Sigmoid colon (tissue), 7 donors: ENCODE data around the gene ZBTB7B. TPM values are rescaled to one million over a fixed set of nuclear protein-coding genes. Genes with fewer than 3 reads are reported as not detected.

Experiments used
- DNase-seq: peaks from one replicate; pipeline ENCODE4 v3.0.0-alpha.2; 2019
- H3K27ac ChIP-seq, 4 donors: fragments of 200-600 bp; sonication (generic); one replicate each; pipeline ENCODE4 v1.5.1; 2016 to 2019; ENCODE audit warnings: mild to moderate bottlenecking in 1 of 4
- H3K27me3 ChIP-seq, 3 donors: fragments of 200-600 bp; sonication (generic); one replicate each; pipeline ENCODE4 v1.5.1; 2019; ENCODE audit warnings: mild to moderate bottlenecking in 1 of 3
- H3K36me3 ChIP-seq, 4 donors: fragments of 200-600 bp; sonication (generic); one replicate each; pipeline ENCODE4 v1.5.1; 2016 to 2019
- H3K4me1 ChIP-seq, 4 donors: fragments of 200-600 bp; sonication (generic); one replicate each; pipeline ENCODE4 v1.5.1; 2017 to 2019
- H3K4me3 ChIP-seq, 4 donors: fragments of 200-600 bp; sonication (generic); one replicate each; pipeline ENCODE4 v1.5.1; 2017 to 2019; ENCODE audit warnings: mild to moderate bottlenecking in 2 of 4, moderate library complexity in 1 of 4
- H3K9me3 ChIP-seq, 4 donors: fragments of 200-600 bp in 3 of 4; sonication (generic) in 3 of 4; one replicate each; pipeline versions ENCODE4 v1.5.1 to v1.6.1; 2013 to 2019
- CTCF ChIP-seq, 4 experiments: fragments of 450-650 bp in 3 of 4; fragments of 200-600 bp in 1 of 4; IDR thresholded peaks; one replicate each; pipeline ENCODE4 v1.5.1; 2016 to 2019; ENCODE audit warnings: antibody characterized with exemption in 4 of 4, mild to moderate bottlenecking in 3 of 4, moderate library complexity in 2 of 4
- EP300 ChIP-seq, 4 donors: sonication (generic); formaldehyde crosslinking; IDR thresholded peaks; one replicate each; pipeline ENCODE4 v1.6.1; 2017; ENCODE audit warnings: antibody characterized with exemption in 4 of 4
- POLR2A ChIP-seq, 2 donors: fragments of 450-650 bp; IDR thresholded peaks; one replicate each; pipeline ENCODE4 v1.6.1; 2016; ENCODE audit warnings: antibody characterized with exemption in 2 of 2, mild to moderate bottlenecking in 2 of 2, moderate library complexity in 2 of 2
- POLR2AphosphoS5 ChIP-seq, 4 donors: sonication (generic); formaldehyde crosslinking; IDR thresholded peaks; one replicate each; pipeline ENCODE4 v1.6.1; 2017; ENCODE audit warnings: antibody characterized with exemption in 4 of 4
- WGBS, 2 donors: extraction: QIAGEN DNeasy Blood & Tissue Kit; methylation state at CpG; one replicate each; pipeline ENCODE4 v1.1.7; 2013; 5-methylcytosine and 5-hydroxymethylcytosine counted together
- intact Hi-C: fragments of 100-400 bp; cut with DNase I; formaldehyde crosslinking; loops from one replicate; pipeline ENCODE4 v1.15.1; 2023
- polyA plus RNA-seq, 3 donors: library from polyadenylated mRNA; stranded (reverse); fragments of 200-250 nt; gene quantifications; one replicate each; pipeline ENCODE4 v1.2.3, GENCODE V29; 2013
- total RNA-seq, 4 donors: library from RNA; depleted of rRNA; stranded (reverse); fragments of >200 nt; gene quantifications; one replicate each; pipeline ENCODE4 v1.1.0, GENCODE V29; 2016
- donor health status: healthy with polysubstance abuse.
- donor health status: Bipolar disorder and iron deficiency.
- donor health status: healthy.

ZBTB7B gene
- total and polyA plus RNA-seq, 7 donors, result 24.4 to 342 (median 35.3) TPM

DNA sequence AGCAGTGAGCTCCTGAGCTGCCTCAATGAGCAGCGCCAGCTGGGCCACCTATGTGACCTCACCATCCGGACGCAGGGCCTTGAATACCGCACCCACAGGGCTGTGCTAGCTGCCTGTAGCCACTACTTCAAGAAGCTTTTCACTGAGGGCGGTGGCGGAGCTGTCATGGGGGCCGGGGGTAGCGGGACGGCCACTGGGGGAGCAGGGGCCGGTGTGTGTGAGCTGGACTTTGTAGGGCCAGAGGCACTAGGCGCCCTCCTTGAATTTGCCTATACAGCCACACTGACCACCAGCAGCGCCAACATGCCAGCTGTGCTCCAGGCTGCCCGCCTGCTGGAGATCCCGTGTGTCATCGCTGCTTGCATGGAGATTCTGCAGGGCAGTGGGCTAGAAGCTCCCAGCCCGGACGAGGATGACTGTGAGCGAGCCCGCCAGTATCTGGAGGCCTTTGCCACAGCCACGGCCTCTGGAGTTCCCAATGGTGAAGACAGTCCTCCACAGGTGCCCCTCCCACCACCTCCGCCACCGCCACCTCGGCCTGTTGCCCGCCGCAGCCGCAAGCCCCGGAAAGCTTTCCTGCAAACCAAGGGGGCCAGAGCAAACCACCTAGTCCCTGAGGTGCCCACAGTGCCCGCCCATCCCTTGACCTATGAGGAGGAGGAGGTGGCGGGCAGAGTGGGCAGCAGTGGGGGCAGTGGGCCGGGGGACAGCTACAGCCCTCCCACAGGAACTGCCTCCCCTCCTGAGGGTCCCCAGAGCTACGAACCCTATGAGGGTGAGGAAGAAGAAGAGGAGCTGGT, 12.3 kb downstream of the ZBTB7B start:
- intact Hi-C loops, result no loop called here
- no peak overlapping the region for H3K4me3 ChIP-seq
- WGBS, 2 donors, result 89 to 91% methylated on average over 31 of the region's 31 CpGs
- peaks cover 0 to 59% (median 47%) of the 10 kb centered on the region in 4 donors for H3K4me1 ChIP-seq
- H3K36me3 ChIP-seq, result peaks cover 0 to 28% (median 9%) of the 10 kb centered on the region in 4 donors
- no peaks in the 10 kb centered on the region for H3K9me3 ChIP-seq
- H3K27me3 ChIP-seq, result no peaks in the 10 kb centered on the region
- H3K27ac ChIP-seq, result peak overlapping the region in 1 of 4 donors; percentile 88
- no peak for TF ChIP-seq POLR2A (IDR thresholded peaks at IDR 0.05)
- no peak for TF ChIP-seq EP300 (IDR thresholded peaks at IDR 0.05)
- no peak for TF ChIP-seq CTCF (IDR thresholded peaks at IDR 0.05)
- no peak for TF ChIP-seq POLR2AphosphoS5 (IDR thresholded peaks at IDR 0.05)
- DNase-seq, result peak; percentile 59

DNA sequence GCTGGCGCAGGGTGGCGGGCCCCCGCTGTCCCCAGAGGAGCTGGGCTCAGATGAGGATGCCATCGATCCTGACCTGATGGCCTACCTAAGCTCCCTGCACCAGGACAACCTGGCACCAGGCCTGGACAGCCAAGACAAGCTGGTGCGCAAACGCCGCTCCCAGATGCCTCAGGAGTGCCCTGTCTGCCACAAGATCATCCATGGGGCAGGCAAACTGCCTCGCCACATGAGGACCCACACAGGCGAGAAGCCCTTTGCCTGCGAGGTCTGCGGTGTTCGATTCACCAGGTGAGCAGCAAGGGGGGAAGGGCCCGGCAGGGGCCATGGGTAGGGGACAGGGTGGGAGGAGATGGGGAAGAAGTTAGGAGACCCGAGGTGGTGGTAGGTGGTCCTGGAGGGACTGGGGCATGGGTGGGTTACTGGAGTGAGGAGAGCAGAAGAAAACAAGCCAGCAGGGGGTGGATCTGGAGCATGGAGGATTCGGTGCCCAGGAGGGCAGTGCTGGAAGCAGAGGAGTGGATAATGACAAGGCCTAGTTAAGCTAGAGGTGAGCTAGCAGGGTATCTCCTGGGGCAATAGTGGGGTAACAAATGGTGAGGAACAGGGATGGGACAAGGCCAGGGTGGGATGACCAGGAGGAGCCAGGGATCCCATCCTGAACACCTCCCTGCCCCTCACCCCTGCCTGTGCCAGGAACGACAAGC, 13.1 kb downstream of the ZBTB7B start:
- intact Hi-C loops, result no loop called here
- TF ChIP-seq POLR2AphosphoS5 (IDR thresholded peaks at IDR 0.05) (peak in 1 of 4 donors; percentile 9), POLR2A (IDR thresholded peaks at IDR 0.05) (no peak)
- peak overlapping the region; percentile 88 to 92 (median 90) for H3K27ac ChIP-seq
- H3K27me3 ChIP-seq, result no peaks in the 10 kb centered on the region
- peaks cover 0 to 28% (median 9%) of the 10 kb centered on the region in 4 donors for H3K36me3 ChIP-seq
- no peaks in the 10 kb centered on the region for H3K9me3 ChIP-seq
- DNase-seq, result peak; percentile 66
- H3K4me1 ChIP-seq, result peaks cover 0 to 51% (median 42%) of the 10 kb centered on the region in 4 donors
- H3K4me3 ChIP-seq, result no peak overlapping the region
- 70 to 83% methylated on average over 16 of the region's 16 CpGs for WGBS, 2 donors

GRCh38 chr1:155016231-155016831, 13.7 kb downstream of the ZBTB7B start:
- intact Hi-C loops, result no loop called here
- H3K27me3 ChIP-seq, result no peaks in the 10 kb centered on the region
- H3K36me3 ChIP-seq, result peaks cover 0 to 28% (median 9%) of the 10 kb centered on the region in 4 donors
- H3K27ac ChIP-seq, result peak overlapping the region; percentile 88 to 92 (median 90)
- 56 to 60% methylated on average over 26 of the region's 26 CpGs for WGBS, 2 donors
- H3K4me3 ChIP-seq, result no peak overlapping the region
- TF ChIP-seq CTCF (IDR thresholded peaks at IDR 0.05), result no peak
- no peak for TF ChIP-seq POLR2A (IDR thresholded peaks at IDR 0.05)
- TF ChIP-seq POLR2AphosphoS5 (IDR thresholded peaks at IDR 0.05), result no peak
- no peak for TF ChIP-seq EP300 (IDR thresholded peaks at IDR 0.05)
- peak; percentile 67 for DNase-seq
- H3K9me3 ChIP-seq, result no peaks in the 10 kb centered on the region
- H3K4me1 ChIP-seq, result peaks cover 0 to 45% (median 35%) of the 10 kb centered on the region in 4 donors

DNA sequence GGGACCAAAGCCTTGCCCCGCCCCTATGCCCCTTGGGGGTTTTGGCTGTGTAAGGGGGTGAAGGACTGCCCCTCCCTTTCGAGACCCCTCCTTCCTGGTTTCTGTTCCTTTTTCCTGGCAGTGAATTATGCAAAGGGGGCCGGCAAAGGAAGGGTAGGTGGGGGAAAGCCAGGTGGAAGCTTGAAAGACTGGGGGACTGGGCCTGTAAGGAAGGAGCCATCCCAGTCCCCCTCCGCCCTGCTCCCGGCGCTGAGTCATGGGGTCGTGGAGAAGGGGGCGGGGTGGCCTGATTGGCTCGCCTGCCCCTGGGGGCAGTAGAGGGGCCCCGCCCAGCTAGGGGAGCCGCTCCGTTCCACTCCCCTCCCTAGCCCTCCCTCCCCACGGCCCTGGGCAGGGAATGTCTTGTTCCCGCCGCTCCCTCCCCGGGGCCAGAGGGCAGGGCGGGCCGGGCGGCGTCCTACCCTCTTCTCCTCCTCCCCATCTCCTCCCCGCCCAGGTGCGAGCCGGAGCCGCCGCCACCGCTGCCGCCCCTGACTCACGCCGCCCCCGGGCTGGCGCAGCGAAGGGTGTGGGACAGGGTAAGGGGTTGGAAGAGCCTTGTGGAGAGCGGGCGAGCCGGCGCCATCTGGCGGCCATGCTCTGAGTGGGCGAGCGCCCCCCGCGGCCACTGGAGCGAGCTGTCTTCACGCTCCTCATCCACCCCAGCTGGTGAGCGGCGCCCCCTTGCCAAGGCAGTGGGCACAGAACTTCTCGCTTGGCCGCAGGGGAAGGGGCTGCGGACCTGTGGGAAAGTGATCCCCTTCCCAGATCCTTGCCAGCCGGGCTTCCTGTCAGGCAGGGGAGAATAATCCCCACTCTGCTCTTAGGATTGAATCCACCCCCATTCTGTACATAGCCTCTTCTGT, 14.7 kb downstream of the ZBTB7B start:
- Histone ChIP-seq H3K27me3 (no peaks in the 10 kb centered on the region), H3K9me3 (no peaks in the 10 kb centered on the region), H3K4me3 (peak overlapping the region; percentile 40 to 58 (median 53)), H3K27ac (peak overlapping the region; percentile 88 to 92 (median 90)), H3K4me1 (peaks cover 0 to 35% (median 26%) of the 10 kb centered on the region in 4 donors), H3K36me3 (peaks cover 0 to 28% (median 9%) of the 10 kb centered on the region in 4 donors)
- TF ChIP-seq POLR2A (IDR thresholded peaks at IDR 0.05), result peak in 1 of 2 donors; percentile 39
- peak in 1 of 4 donors; percentile 74 for TF ChIP-seq EP300 (IDR thresholded peaks at IDR 0.05)
- peak; percentile 68 to 84 (median 76) for TF ChIP-seq POLR2AphosphoS5 (IDR thresholded peaks at IDR 0.05)
- peak; percentile 99 to 100 (median 100) for TF ChIP-seq CTCF (IDR thresholded peaks at IDR 0.05)
- DNase-seq, result peak; percentile 97
- intact Hi-C loops, result loop anchor here (1.0 kb wide), 2 partner anchors 42 to 56 kb away; partner anchors contain the start of gene PYGO2
- WGBS, 2 donors, result 2 to 3% methylated on average over 49 of the region's 49 CpGs
